Neural cell (in vitro differentiated cells): ENCODE results near the gene ASB10.

Experiments used
- EP300 ChIP-seq: fragments of 450-650 bp; conservative IDR thresholded peaks from 2 replicates; pipeline ENCODE4 v1.6.1; 2014; ENCODE audit warnings: antibody characterized with exemption, mild to moderate bottlenecking, moderate library complexity; ENCODE audit not compliant: poor library complexity, severe bottlenecking
- POLR2AphosphoS5 ChIP-seq: IDR thresholded peaks from 2 replicates; pipeline ENCODE4 v1.6.1; 2012
- RAD21 ChIP-seq: fragments of 450-650 bp; conservative IDR thresholded peaks from 2 replicates; pipeline ENCODE4 v1.6.1; 2014; ENCODE audit warnings: antibody characterized with exemption, mild to moderate bottlenecking, moderate library complexity
- SMC3 ChIP-seq: fragments of 450-650 bp; conservative IDR thresholded peaks from 2 replicates; pipeline ENCODE4 v1.6.1; 2014; ENCODE audit warnings: antibody characterized with exemption, mild to moderate bottlenecking, moderate library complexity; ENCODE audit not compliant: poor library complexity
- TF ChIP-seq, protein P1 (sequence below): fragments of 450-650 bp; IDR thresholded peaks from 2 replicates; pipeline ENCODE4 v1.5.1; 2014; ENCODE audit warnings: antibody characterized with exemption, mild to moderate bottlenecking, moderate library complexity; ENCODE audit not compliant: poor library complexity, severe bottlenecking

DNA sequence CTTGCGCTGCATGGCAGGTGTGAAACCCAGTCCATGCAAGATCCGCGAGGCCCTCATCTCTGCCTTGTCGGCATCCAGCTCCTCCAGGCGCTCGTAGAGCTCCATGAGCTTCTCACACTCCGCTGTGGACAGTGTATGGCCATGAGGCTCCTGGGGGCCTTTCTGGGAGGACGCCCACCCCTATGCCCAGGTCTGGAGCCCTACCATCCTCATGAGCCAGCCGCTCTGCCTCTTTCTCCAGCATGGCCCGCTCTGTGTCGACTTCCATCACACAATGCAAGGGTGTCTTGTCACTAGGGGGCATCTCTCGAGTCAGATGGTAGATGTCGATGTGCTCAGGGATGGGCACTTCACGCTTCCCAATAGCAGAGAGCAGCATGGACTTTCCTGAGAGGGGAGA, 36.7 kb upstream of the ASB10 start:
- TF ChIP-seq, protein P1, sequence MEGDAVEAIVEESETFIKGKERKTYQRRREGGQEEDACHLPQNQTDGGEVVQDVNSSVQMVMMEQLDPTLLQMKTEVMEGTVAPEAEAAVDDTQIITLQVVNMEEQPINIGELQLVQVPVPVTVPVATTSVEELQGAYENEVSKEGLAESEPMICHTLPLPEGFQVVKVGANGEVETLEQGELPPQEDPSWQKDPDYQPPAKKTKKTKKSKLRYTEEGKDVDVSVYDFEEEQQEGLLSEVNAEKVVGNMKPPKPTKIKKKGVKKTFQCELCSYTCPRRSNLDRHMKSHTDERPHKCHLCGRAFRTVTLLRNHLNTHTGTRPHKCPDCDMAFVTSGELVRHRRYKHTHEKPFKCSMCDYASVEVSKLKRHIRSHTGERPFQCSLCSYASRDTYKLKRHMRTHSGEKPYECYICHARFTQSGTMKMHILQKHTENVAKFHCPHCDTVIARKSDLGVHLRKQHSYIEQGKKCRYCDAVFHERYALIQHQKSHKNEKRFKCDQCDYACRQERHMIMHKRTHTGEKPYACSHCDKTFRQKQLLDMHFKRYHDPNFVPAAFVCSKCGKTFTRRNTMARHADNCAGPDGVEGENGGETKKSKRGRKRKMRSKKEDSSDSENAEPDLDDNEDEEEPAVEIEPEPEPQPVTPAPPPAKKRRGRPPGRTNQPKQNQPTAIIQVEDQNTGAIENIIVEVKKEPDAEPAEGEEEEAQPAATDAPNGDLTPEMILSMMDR: no peak
- TF ChIP-seq SMC3 (no peak), RAD21 (no peak), POLR2AphosphoS5 (no peak), EP300 (no peak)
